NCI-H510A treated with DMSO at 0.1 percent for 48 hours (cell line): Measurements from ENCODE around the gene PTPRZ1.

Experiments used
- DNase-seq: peaks from one replicate; lab custom pipeline; 2025; lab: John Stamatoyannopoulos, UW

Gene PTPRZ1

GRCh38 chr7:121891731-121892130, 18.8 kb downstream of the PTPRZ1 start:
- DNase-seq, result no peak

GRCh38 chr7:121901026-121901425, 28.1 kb downstream of the PTPRZ1 start:
- no peak for DNase-seq

- no peak for DNase-seq
These were observed 31.2 kb downstream of the PTPRZ1 start for GRCh38 chr7:121904120-121904519.

- no peak for DNase-seq
These were observed 35.1 kb downstream of the PTPRZ1 start for GRCh38 chr7:121908042-121908441.

- DNase-seq, result no peak
These were observed 36.9 kb downstream of the PTPRZ1 start for GRCh38 chr7:121909716-121910345.

GRCh38 chr7:121913947-121914675, 41.1 kb downstream of the PTPRZ1 start:
- DNase-seq, result no peak

GRCh38 chr7:121914676-121915279, 41.8 kb downstream of the PTPRZ1 start:
- no peak for DNase-seq

- no peak for DNase-seq
These were observed 43.2 kb downstream of the PTPRZ1 start for GRCh38 chr7:121916211-121916610.

- no peak for DNase-seq
These were observed 47.0 kb downstream of the PTPRZ1 start for GRCh38 chr7:121919986-121920385.

- DNase-seq, result no peak
These were observed 51.6 kb downstream of the PTPRZ1 start for GRCh38 chr7:121924269-121925186.

GRCh38 chr7:121931149-121931902, 58.4 kb downstream of the PTPRZ1 start:
- no peak for DNase-seq

GRCh38 chr7:121932768-121933167, 59.8 kb downstream of the PTPRZ1 start:
- no peak for DNase-seq

GRCh38 chr7:121936951-121937623, 64.1 kb downstream of the PTPRZ1 start:
- no peak for DNase-seq

- no peak for DNase-seq
These were observed 65.6 kb downstream of the PTPRZ1 start for GRCh38 chr7:121938429-121938996.

GRCh38 chr7:121940918-121941317, 68.0 kb downstream of the PTPRZ1 start:
- no peak for DNase-seq

- no peak for DNase-seq
These were observed 68.9 kb downstream of the PTPRZ1 start for GRCh38 chr7:121941830-121942229.

- DNase-seq, result no peak
These were observed 72.1 kb downstream of the PTPRZ1 start for GRCh38 chr7:121945066-121945465.

GRCh38 chr7:121945480-121946236, 72.7 kb downstream of the PTPRZ1 start:
- DNase-seq, result no peak

GRCh38 chr7:121953164-121953563, 80.2 kb downstream of the PTPRZ1 start:
- no peak for DNase-seq

GRCh38 chr7:121953601-121954000, 80.6 kb downstream of the PTPRZ1 start:
- DNase-seq, result no peak
